Fibroblast of peridontal ligament (primary cell): ENCODE results near the gene ZFAND2A.

Experiments
- DNase-seq: peaks from one replicate; pipeline ENCODE4 v3.0.0-alpha.2; 2010; ENCODE audit errors: extremely low read depth

ZFAND2A gene

GRCh38 chr7:1108264-1108920 lies 51.6 kb downstream of the ZFAND2A start:
- no peak for DNase-seq

GRCh38 chr7:1106793-1107421 lies 53.1 kb downstream of the ZFAND2A start:
- DNase-seq: no peak

- DNase-seq: no peak
Observed at GRCh38 chr7:1106063-1106792, 53.8 kb downstream of the ZFAND2A start.

- DNase-seq: no peak
Observed at GRCh38 chr7:1105189-1105588, 54.8 kb downstream of the ZFAND2A start.

GRCh38 chr7:1104516-1105179 lies 55.3 kb downstream of the ZFAND2A start:
- DNase-seq: no peak

- DNase-seq: no peak
Observed at GRCh38 chr7:1103789-1104515, 56.0 kb downstream of the ZFAND2A start.

- DNase-seq: no peak
Observed at GRCh38 chr7:1103009-1103788, 56.8 kb downstream of the ZFAND2A start.
